Endodermal cell (in vitro differentiated cells): ENCODE measurements around the gene BCOR. TPM values are rescaled to one million over a fixed set of nuclear protein-coding genes. Genes with fewer than 3 reads are reported as not detected.

Source experiments
- DNase-seq: peaks from one replicate; pipeline ENCODE4 v3.0.0-alpha.2; 2017
- H3K27ac ChIP-seq: 2 replicates; pipeline ENCODE4 v1.5.1; 2013; ENCODE audit warnings: mild to moderate bottlenecking, low read depth, low read length, moderate library complexity
- H3K27me3 ChIP-seq: 2 replicates; pipeline ENCODE4 v1.6.1; 2013; ENCODE audit warnings: mild to moderate bottlenecking, low read length, moderate library complexity; ENCODE audit not compliant: insufficient read depth, control insufficient read depth, poor library complexity, severe bottlenecking
- H3K36me3 ChIP-seq: 2 replicates; pipeline ENCODE4 v1.7.0; 2013; ENCODE audit warnings: mild to moderate bottlenecking, low read length, moderate library complexity; ENCODE audit not compliant: control insufficient read depth, insufficient read depth
- H3K4me1 ChIP-seq: one replicate; pipeline ENCODE4 v1.7.0; 2013; ENCODE audit warnings: low read length; ENCODE audit not compliant: control insufficient read depth, insufficient read depth
- H3K4me3 ChIP-seq: 2 replicates; pipeline ENCODE4 v1.5.1; 2013; ENCODE audit warnings: mild to moderate bottlenecking, low read length, moderate library complexity
- H3K9ac ChIP-seq: 2 replicates; pipeline ENCODE4 v1.6.1; 2013; ENCODE audit warnings: mild to moderate bottlenecking, low read length, moderate library complexity; ENCODE audit not compliant: poor library complexity, severe bottlenecking; ENCODE audit errors: extremely low read depth
- H3K9me3 ChIP-seq: 2 replicates; pipeline ENCODE4 v1.6.1; 2013; ENCODE audit warnings: mild to moderate bottlenecking, low read length, moderate library complexity; ENCODE audit not compliant: control insufficient read depth
- H3K27ac Mint-ChIP-seq: 2 replicates; pipeline ENCODE4 v1.8.0; 2020; ENCODE audit warnings: mixed read lengths
- H3K27me3 Mint-ChIP-seq: 2 replicates; pipeline ENCODE4 v1.8.0; 2021; ENCODE audit warnings: mild to moderate bottlenecking, mixed read lengths; ENCODE audit not compliant: insufficient read depth
- H3K36me3 Mint-ChIP-seq: 2 replicates; pipeline ENCODE4 v1.8.0; 2020; ENCODE audit warnings: low read depth, mixed read lengths
- H3K4me1 Mint-ChIP-seq: 2 replicates; pipeline ENCODE4 v1.8.0; 2020; ENCODE audit warnings: mixed read lengths
- H3K4me3 Mint-ChIP-seq: 2 replicates; pipeline ENCODE4 v1.8.0; 2020; ENCODE audit warnings: mild to moderate bottlenecking, moderate library complexity, mixed read lengths
- H3K9me3 Mint-ChIP-seq: 2 replicates; pipeline ENCODE4 v1.8.0; 2020; ENCODE audit warnings: mild to moderate bottlenecking, mixed read lengths
- WGBS, 2 experiments: methylation state at CpG; one replicate each; pipeline versions ENCODE4 v1.1.5 to v1.1.7; 2013; ENCODE audit warnings: missing lambda C conversion rate in 2 of 2, mixed read lengths in 1 of 2; ENCODE audit not compliant: insufficient coverage in 1 of 2, insufficient read length in 1 of 2; 5-methylcytosine and 5-hydroxymethylcytosine counted together
- total RNA-seq, 2 donors: library from RNA; stranded (reverse); fragmentation: NEBNext Ultra II Directional in 1 of 2; extraction: Animal tissue kit (Norgen Biotek cat#: 25700) in 1 of 2; gene quantifications; 2 replicates in 1 of 2; 3 replicates in 1 of 2; pipeline ENCODE4 v1.2.1, GENCODE V29; 2021
- TF ChIP-seq, protein P1 (sequence below): fragments of 200-600 bp; sonication (generic); conservative IDR thresholded peaks from 2 replicates; pipeline ENCODE4 v1.5.0; 2021; ENCODE audit warnings: antibody characterized with exemption, mild to moderate bottlenecking

BCOR gene
- total RNA-seq, 2 donors from 2014 or later, result 31.3 to 37.9 TPM

DNA sequence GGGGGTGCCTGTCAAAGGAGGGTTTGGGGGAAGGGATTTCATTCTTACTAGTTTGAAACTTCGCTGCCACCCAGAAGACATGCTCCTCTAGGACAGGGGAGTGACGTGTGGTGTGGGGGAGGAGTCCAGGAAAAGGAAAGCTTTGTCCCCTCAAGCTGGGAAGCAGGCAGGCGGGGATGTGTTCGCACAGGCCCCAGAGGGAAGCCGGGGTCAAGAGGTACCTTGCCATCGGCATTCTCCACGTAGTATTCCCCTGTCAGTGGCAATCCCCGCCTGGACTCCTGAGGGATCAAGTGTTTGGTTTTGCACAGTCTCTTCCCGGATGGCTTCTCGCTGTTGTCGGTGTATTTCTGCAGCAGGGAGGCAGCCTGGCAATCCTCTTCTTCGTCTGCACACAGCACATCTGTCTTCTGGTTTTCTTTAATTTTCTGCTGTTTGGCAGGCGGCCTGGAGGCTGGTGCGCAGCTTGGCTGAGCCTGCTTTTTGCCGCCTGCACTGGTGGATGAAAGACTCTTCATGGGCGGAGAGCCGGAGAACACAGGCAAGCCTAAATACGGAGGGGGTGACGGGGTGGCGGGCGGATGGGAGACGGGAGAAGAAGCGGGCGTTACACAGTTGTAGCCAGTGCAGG is 35.1 kb downstream of the BCOR start:
- Histone ChIP-seq H3K4me1 (no peaks in the 10 kb centered on the region), H3K27ac (no peak overlapping the region), H3K36me3 (peaks cover 52% of the 10 kb centered on the region), H3K9ac (no peak overlapping the region), H3K4me3 (no peak overlapping the region), H3K27me3 (no peaks in the 10 kb centered on the region), H3K9me3 (no peaks in the 10 kb centered on the region)
- TF ChIP-seq, protein P1, sequence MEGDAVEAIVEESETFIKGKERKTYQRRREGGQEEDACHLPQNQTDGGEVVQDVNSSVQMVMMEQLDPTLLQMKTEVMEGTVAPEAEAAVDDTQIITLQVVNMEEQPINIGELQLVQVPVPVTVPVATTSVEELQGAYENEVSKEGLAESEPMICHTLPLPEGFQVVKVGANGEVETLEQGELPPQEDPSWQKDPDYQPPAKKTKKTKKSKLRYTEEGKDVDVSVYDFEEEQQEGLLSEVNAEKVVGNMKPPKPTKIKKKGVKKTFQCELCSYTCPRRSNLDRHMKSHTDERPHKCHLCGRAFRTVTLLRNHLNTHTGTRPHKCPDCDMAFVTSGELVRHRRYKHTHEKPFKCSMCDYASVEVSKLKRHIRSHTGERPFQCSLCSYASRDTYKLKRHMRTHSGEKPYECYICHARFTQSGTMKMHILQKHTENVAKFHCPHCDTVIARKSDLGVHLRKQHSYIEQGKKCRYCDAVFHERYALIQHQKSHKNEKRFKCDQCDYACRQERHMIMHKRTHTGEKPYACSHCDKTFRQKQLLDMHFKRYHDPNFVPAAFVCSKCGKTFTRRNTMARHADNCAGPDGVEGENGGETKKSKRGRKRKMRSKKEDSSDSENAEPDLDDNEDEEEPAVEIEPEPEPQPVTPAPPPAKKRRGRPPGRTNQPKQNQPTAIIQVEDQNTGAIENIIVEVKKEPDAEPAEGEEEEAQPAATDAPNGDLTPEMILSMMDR, result no peak
- Mint-ChIP-seq H3K36me3 (peaks cover 67% of the 10 kb centered on the region), H3K4me3 (no peak overlapping the region), H3K9me3 (peaks cover 8% of the 10 kb centered on the region), H3K27me3 (no peaks in the 10 kb centered on the region), H3K27ac (no peak overlapping the region), H3K4me1 (peaks cover 27% of the 10 kb centered on the region)
- WGBS, 2 experiments, result 90 to 96% methylated on average over 17 to 24 of the region's 24 CpGs
- DNase-seq, result no peak

DNA sequence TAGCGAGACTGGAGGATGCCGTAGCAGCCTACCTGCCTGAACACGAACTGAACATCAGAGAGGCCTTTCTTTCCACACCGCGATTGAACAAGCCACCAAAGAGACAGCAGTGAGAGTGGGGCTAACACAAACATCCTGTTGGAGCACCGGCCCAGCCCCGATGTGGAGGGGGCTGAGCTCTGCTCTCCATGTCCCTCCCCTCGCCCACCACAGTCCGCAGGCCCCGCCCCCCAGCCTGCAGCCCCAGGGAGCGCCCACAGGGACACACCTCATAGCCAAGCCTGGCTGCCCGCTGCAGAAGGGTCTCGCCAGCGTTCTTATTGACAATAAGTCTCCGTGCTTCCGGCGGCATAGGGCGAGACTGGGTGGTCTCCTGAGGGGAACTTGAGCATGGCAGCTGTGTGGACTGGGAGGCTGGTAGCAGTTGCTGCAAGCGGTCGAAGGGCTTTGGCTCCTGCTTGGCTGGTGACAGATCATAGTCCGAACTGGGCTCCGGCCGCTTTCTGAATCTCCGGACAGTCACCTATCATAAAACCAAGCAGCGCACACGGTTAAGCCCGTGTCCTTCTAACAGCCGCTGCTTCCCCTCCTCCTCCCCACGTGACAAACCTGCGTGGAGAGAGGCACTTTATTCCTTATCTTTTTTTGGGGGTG is 35.8 kb downstream of the BCOR start:
- no peak overlapping the region for H3K4me3 Mint-ChIP-seq
- Histone ChIP-seq H3K27ac (no peak overlapping the region), H3K36me3 (peaks cover 54% of the 10 kb centered on the region), H3K9me3 (no peaks in the 10 kb centered on the region), H3K4me3 (no peak overlapping the region), H3K9ac (no peak overlapping the region), H3K4me1 (no peaks in the 10 kb centered on the region), H3K27me3 (no peaks in the 10 kb centered on the region)
- peaks cover 27% of the 10 kb centered on the region for H3K4me1 Mint-ChIP-seq
- peaks cover 69% of the 10 kb centered on the region for H3K36me3 Mint-ChIP-seq
- H3K27ac Mint-ChIP-seq, result no peak overlapping the region
- no peaks in the 10 kb centered on the region for H3K27me3 Mint-ChIP-seq
- peak; percentile 68 for DNase-seq
- WGBS, 2 experiments, result 93 to 100% methylated on average over 7 to 27 of the region's 30 CpGs
- H3K9me3 Mint-ChIP-seq, result peaks cover 4% of the 10 kb centered on the region
- TF ChIP-seq, protein P1, result no peak

DNA sequence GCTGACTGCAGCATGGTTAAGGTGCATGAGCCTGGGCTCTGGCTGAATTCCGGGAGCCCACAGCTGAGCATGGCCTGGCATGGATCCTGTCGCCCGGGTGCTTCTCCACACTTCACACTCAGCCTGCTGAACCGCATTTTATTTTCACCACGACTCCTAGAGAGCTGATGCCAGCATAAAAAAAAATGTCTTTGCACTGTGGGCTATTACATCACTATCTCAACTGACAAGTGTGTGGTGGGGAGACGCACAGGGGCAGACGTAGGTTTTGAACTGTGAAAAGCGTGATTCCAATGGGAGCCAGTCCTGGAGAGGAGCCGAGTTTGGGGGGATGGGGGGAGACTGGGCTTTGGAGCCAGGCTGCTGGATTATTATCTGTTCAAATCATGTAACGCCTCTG is 36.8 kb downstream of the BCOR start:
- 93 to 97% methylated on average over 3 to 10 of the region's 10 CpGs for WGBS, 2 experiments

More for the DNA sequence above, 36.8 kb downstream of the BCOR start:
- H3K27ac ChIP-seq, result no peak overlapping the region
- no peaks in the 10 kb centered on the region for H3K27me3 Mint-ChIP-seq
- H3K4me3 ChIP-seq, result no peak overlapping the region
- H3K36me3 Mint-ChIP-seq, result peaks cover 69% of the 10 kb centered on the region
- no peak overlapping the region for H3K4me3 Mint-ChIP-seq
- H3K9me3 Mint-ChIP-seq, result peaks cover 7% of the 10 kb centered on the region
- DNase-seq, result no peak
- no peaks in the 10 kb centered on the region for H3K9me3 ChIP-seq
- TF ChIP-seq, protein P1, result no peak
- peaks cover 64% of the 10 kb centered on the region for H3K36me3 ChIP-seq
- H3K27ac Mint-ChIP-seq, result no peak overlapping the region
- H3K4me1 ChIP-seq, result no peaks in the 10 kb centered on the region
- H3K9ac ChIP-seq, result no peak overlapping the region
- no peaks in the 10 kb centered on the region for H3K27me3 ChIP-seq
- peaks cover 27% of the 10 kb centered on the region for H3K4me1 Mint-ChIP-seq
